Activated T-cell treated with anti-CD3 and anti-CD28 coated beads, Interleukin-2, amount 50 U/mL, for 72 hours (primary cell): ENCODE data around the gene C1orf105. TPM values are rescaled to one million over a fixed set of nuclear protein-coding genes. Genes with fewer than 3 reads are reported as not detected.
A peak's percentile ranks its signal among the peaks of the same experiment; 100 is the strongest.

Source experiments
- ATAC-seq, 2 donors: fragments of 150-1000 bp; cut with Tn5 transposase; replicated peaks in 1 of 2; 2 replicates each; pipeline ENCODE4 v1.10.0; 2021; ENCODE audit warnings: moderate library complexity in 2 of 2, mild to moderate bottlenecking in 1 of 2
- DNase-seq, 2 donors: peaks; one replicate each; pipeline ENCODE4 v3.0.0; 2021 to 2022; ENCODE audit warnings: mixed read lengths in 1 of 2
- H3K27ac Mint-ChIP-seq: one replicate; pipeline ENCODE4 v1.8.0; 2022; ENCODE audit warnings: mild to moderate bottlenecking, moderate library complexity, mixed read lengths
- H3K27me3 Mint-ChIP-seq: one replicate; pipeline ENCODE4 v1.8.0; 2022; ENCODE audit warnings: low read depth, mixed read lengths
- H3K36me3 Mint-ChIP-seq, 2 donors: one replicate each; pipeline ENCODE4 v1.8.0; 2022; ENCODE audit warnings: mixed read lengths in 2 of 2, mild to moderate bottlenecking in 1 of 2; ENCODE audit not compliant: insufficient read depth in 2 of 2
- H3K4me1 Mint-ChIP-seq: one replicate; pipeline ENCODE4 v1.8.0; 2022; ENCODE audit warnings: low read depth, mixed read lengths
- H3K4me3 Mint-ChIP-seq, 2 donors: one replicate each; pipeline ENCODE4 v1.8.0; 2022; ENCODE audit warnings: mild to moderate bottlenecking in 2 of 2, mixed read lengths in 2 of 2, moderate library complexity in 2 of 2
- H3K9me3 Mint-ChIP-seq, 2 donors: one replicate each; pipeline ENCODE4 v1.8.0; 2022; ENCODE audit warnings: mixed read lengths in 2 of 2
- total RNA-seq, 2 donors: library from RNA; stranded (reverse); gene quantifications; one replicate each; pipeline ENCODE4 v1.2.3, GENCODE V29; 2022

Gene C1orf105
- total RNA-seq, 2 donors from 2014 or later = not detected

- Mint-ChIP-seq H3K4me1 (peaks cover 63% of the 10 kb centered on the region), H3K4me3 (peak overlapping the region; percentile 25 to 71), H3K9me3 (no peaks in the 10 kb centered on the region), H3K27me3 (no peaks in the 10 kb centered on the region), H3K27ac (peak overlapping the region; percentile 71), H3K36me3 (no peaks in the 10 kb centered on the region)
- DNase-seq (no peak), ATAC-seq (no peak)
These were observed 20.4 kb upstream of the C1orf105 start for GRCh38 chr1:172399756-172400721.

GRCh38 chr1:172400722-172401105 is 19.8 kb upstream of the C1orf105 start:
- Mint-ChIP-seq H3K4me1 (peaks cover 58% of the 10 kb centered on the region), H3K27me3 (no peaks in the 10 kb centered on the region), H3K36me3 (no peaks in the 10 kb centered on the region), H3K27ac (no peak overlapping the region), H3K4me3 (peak overlapping the region in 1 of 2 donors; percentile 17), H3K9me3 (no peaks in the 10 kb centered on the region)
- no peak for ATAC-seq
- no peak for DNase-seq

- H3K4me3 Mint-ChIP-seq = no peak overlapping the region
- no peak overlapping the region for H3K27ac Mint-ChIP-seq
- DNase-seq = no peak
- H3K9me3 Mint-ChIP-seq = no peaks in the 10 kb centered on the region
- H3K4me1 Mint-ChIP-seq = peaks cover 55% of the 10 kb centered on the region
- no peak for ATAC-seq
- H3K36me3 Mint-ChIP-seq = no peaks in the 10 kb centered on the region
- H3K27me3 Mint-ChIP-seq = no peaks in the 10 kb centered on the region
These were observed 19.0 kb upstream of the C1orf105 start for GRCh38 chr1:172401477-172401876.

GRCh38 chr1:172401892-172402291 is 18.6 kb upstream of the C1orf105 start:
- H3K4me1 Mint-ChIP-seq = peaks cover 53% of the 10 kb centered on the region
- no peaks in the 10 kb centered on the region for H3K36me3 Mint-ChIP-seq
- DNase-seq (peak in 1 of 2 donors; percentile 16), ATAC-seq (peak in 1 of 2 donors; percentile 27)
- H3K27me3 Mint-ChIP-seq = no peaks in the 10 kb centered on the region
- no peak overlapping the region for H3K27ac Mint-ChIP-seq
- no peak overlapping the region for H3K4me3 Mint-ChIP-seq
- no peaks in the 10 kb centered on the region for H3K9me3 Mint-ChIP-seq

GRCh38 chr1:172402878-172403569 is 17.5 kb upstream of the C1orf105 start:
- ATAC-seq = no peak
- Mint-ChIP-seq H3K9me3 (no peaks in the 10 kb centered on the region), H3K36me3 (no peaks in the 10 kb centered on the region), H3K4me1 (peaks cover 42% of the 10 kb centered on the region), H3K4me3 (no peak overlapping the region), H3K27ac (no peak overlapping the region), H3K27me3 (no peaks in the 10 kb centered on the region)
- no peak for DNase-seq

GRCh38 chr1:172404121-172404520 is 16.4 kb upstream of the C1orf105 start:
- Mint-ChIP-seq H3K4me1 (peaks cover 31% of the 10 kb centered on the region), H3K36me3 (no peaks in the 10 kb centered on the region)

GRCh38 chr1:172405912-172406311 is 14.6 kb upstream of the C1orf105 start:
- H3K27me3 Mint-ChIP-seq = no peaks in the 10 kb centered on the region
- no peaks in the 10 kb centered on the region for H3K36me3 Mint-ChIP-seq
- H3K9me3 Mint-ChIP-seq = no peaks in the 10 kb centered on the region
- peaks cover 13% of the 10 kb centered on the region for H3K4me1 Mint-ChIP-seq
- H3K4me3 Mint-ChIP-seq = no peak overlapping the region
- DNase-seq = no peak
- no peak overlapping the region for H3K27ac Mint-ChIP-seq
- ATAC-seq = peak in 1 of 2 donors; percentile 53

More at GRCh38 chr1:172404121-172404520, 16.4 kb upstream of the C1orf105 start:
- H3K27ac Mint-ChIP-seq = no peak overlapping the region
- H3K4me3 Mint-ChIP-seq = no peak overlapping the region
- no peak for ATAC-seq
- no peak for DNase-seq
- H3K9me3 Mint-ChIP-seq = no peaks in the 10 kb centered on the region
- H3K27me3 Mint-ChIP-seq = no peaks in the 10 kb centered on the region

GRCh38 chr1:172406968-172407367 is 13.5 kb upstream of the C1orf105 start:
- no peak overlapping the region for H3K27ac Mint-ChIP-seq
- H3K4me1 Mint-ChIP-seq = peaks cover 12% of the 10 kb centered on the region
- no peaks in the 10 kb centered on the region for H3K9me3 Mint-ChIP-seq
- H3K4me3 Mint-ChIP-seq = no peak overlapping the region
- DNase-seq (no peak), ATAC-seq (no peak)
- no peaks in the 10 kb centered on the region for H3K27me3 Mint-ChIP-seq
- no peaks in the 10 kb centered on the region for H3K36me3 Mint-ChIP-seq

- ATAC-seq = no peak
- no peaks in the 10 kb centered on the region for H3K36me3 Mint-ChIP-seq
- H3K4me1 Mint-ChIP-seq = peaks cover 13% of the 10 kb centered on the region
- DNase-seq = no peak
- H3K27me3 Mint-ChIP-seq = no peaks in the 10 kb centered on the region
- no peaks in the 10 kb centered on the region for H3K9me3 Mint-ChIP-seq
- no peak overlapping the region for H3K27ac Mint-ChIP-seq
- H3K4me3 Mint-ChIP-seq = no peak overlapping the region
These were observed 11.5 kb upstream of the C1orf105 start for GRCh38 chr1:172408958-172409357.

GRCh38 chr1:172410027-172410426 is 10.5 kb upstream of the C1orf105 start:
- no peak overlapping the region for H3K27ac Mint-ChIP-seq
- H3K27me3 Mint-ChIP-seq = no peaks in the 10 kb centered on the region
- no peak overlapping the region for H3K4me3 Mint-ChIP-seq
- ATAC-seq (no peak), DNase-seq (no peak)
- H3K36me3 Mint-ChIP-seq = no peaks in the 10 kb centered on the region
- no peaks in the 10 kb centered on the region for H3K9me3 Mint-ChIP-seq
- H3K4me1 Mint-ChIP-seq = peaks cover 13% of the 10 kb centered on the region

GRCh38 chr1:172411791-172412338 is 8.6 kb upstream of the C1orf105 start:
- Mint-ChIP-seq H3K36me3 (no peaks in the 10 kb centered on the region), H3K9me3 (no peaks in the 10 kb centered on the region), H3K4me1 (peaks cover 10% of the 10 kb centered on the region), H3K27me3 (no peaks in the 10 kb centered on the region), H3K4me3 (peak overlapping the region in 1 of 2 donors; percentile 7), H3K27ac (peak overlapping the region; percentile 31)
- ATAC-seq = peak; percentile 94 to 96
- DNase-seq = no peak

GRCh38 chr1:172414331-172414730 is 6.2 kb upstream of the C1orf105 start:
- peaks cover 10% of the 10 kb centered on the region for H3K4me1 Mint-ChIP-seq
- no peaks in the 10 kb centered on the region for H3K9me3 Mint-ChIP-seq
- no peak overlapping the region for H3K27ac Mint-ChIP-seq
- ATAC-seq (no peak), DNase-seq (no peak)
- no peaks in the 10 kb centered on the region for H3K27me3 Mint-ChIP-seq
- no peaks in the 10 kb centered on the region for H3K36me3 Mint-ChIP-seq
- H3K4me3 Mint-ChIP-seq = no peak overlapping the region

GRCh38 chr1:172416496-172417035 is 3.9 kb upstream of the C1orf105 start:
- Mint-ChIP-seq H3K9me3 (no peaks in the 10 kb centered on the region), H3K27me3 (no peaks in the 10 kb centered on the region), H3K27ac (no peak overlapping the region), H3K4me3 (no peak overlapping the region), H3K36me3 (no peaks in the 10 kb centered on the region), H3K4me1 (peaks cover 10% of the 10 kb centered on the region)
- no peak for DNase-seq
- ATAC-seq = no peak
